Keratinocyte (primary cell): ENCODE measurements around the gene ITPR1. TPM values are rescaled to one million over a fixed set of nuclear protein-coding genes. Genes with fewer than 3 reads are reported as not detected.

Source experiments
- DNase-seq: peaks from one replicate; pipeline ENCODE4 v3.0.0-alpha.2; 2011; ENCODE audit warnings: low read depth, missing footprints, low spot score
- FAIRE-seq: peaks from 2 replicates; lab custom pipeline; 2011; peaks lifted over from hg19 to GRCh38; lab: Jason Lieb, UNC
- H2AFZ ChIP-seq: 2 replicates; pipeline ENCODE4 v1.6.0; 2012; ENCODE audit warnings: low read length, control low read depth, inconsistent platforms; ENCODE audit not compliant: control insufficient read depth
- H3K27ac ChIP-seq: 2 replicates; pipeline ENCODE4 v1.5.1; 2011; ENCODE audit warnings: low read length; ENCODE audit not compliant: control insufficient read depth, insufficient read depth
- H3K27me3 ChIP-seq: 3 replicates; pipeline ENCODE4 v1.6.0; 2011; ENCODE audit warnings: low read length; ENCODE audit not compliant: control insufficient read depth, insufficient read depth; ENCODE audit errors: extremely low read depth
- H3K36me3 ChIP-seq, 2 experiments: 2 replicates in 1 of 2; 3 replicates in 1 of 2; pipeline ENCODE4 v1.5.1; 2011; ENCODE audit warnings: low read length in 2 of 2, mild to moderate bottlenecking in 1 of 2; ENCODE audit not compliant: control insufficient read depth in 2 of 2, insufficient read depth in 2 of 2; ENCODE audit errors: extremely low read depth in 1 of 2
- H3K4me1 ChIP-seq: 3 replicates; pipeline ENCODE4 v1.5.1; 2011; ENCODE audit warnings: low read length; ENCODE audit not compliant: control insufficient read depth, insufficient read depth; ENCODE audit errors: extremely low read depth
- H3K4me2 ChIP-seq: 3 replicates; pipeline ENCODE4 v1.6.0; 2011; ENCODE audit warnings: low read depth, low read length; ENCODE audit not compliant: control insufficient read depth, insufficient read depth; ENCODE audit errors: extremely low read depth
- H3K4me3 ChIP-seq, 3 experiments: fragments of 200-600 bp in 1 of 3; sonication (generic) in 1 of 3; 2 replicates in 2 of 3; 3 replicates in 1 of 3; pipeline ENCODE4 v1.5.1; 2011 to 2016; ENCODE audit warnings: low read length in 3 of 3, mild to moderate bottlenecking in 3 of 3, control low read depth in 2 of 3, inconsistent platforms in 1 of 3, low read depth in 1 of 3, mixed read lengths in 1 of 3, mixed run types in 1 of 3, moderate library complexity in 1 of 3; ENCODE audit not compliant: control insufficient read depth in 2 of 3, insufficient read depth in 2 of 3; ENCODE audit errors: extremely low read depth in 1 of 3
- H3K79me2 ChIP-seq: 2 replicates; pipeline ENCODE4 v1.6.0; 2012; ENCODE audit warnings: low read length; ENCODE audit not compliant: control insufficient read depth, insufficient read depth
- H3K9ac ChIP-seq: 3 replicates; pipeline ENCODE4 v1.6.0; 2011; ENCODE audit warnings: low read length; ENCODE audit not compliant: control insufficient read depth, insufficient read depth; ENCODE audit errors: extremely low read depth
- H3K9me1 ChIP-seq: 3 replicates; pipeline ENCODE4 v1.6.0; 2011; ENCODE audit warnings: low read length; ENCODE audit not compliant: control insufficient read depth, insufficient read depth; ENCODE audit errors: extremely low read depth
- H3K9me3 ChIP-seq: 2 replicates; pipeline ENCODE4 v1.5.1; 2012; ENCODE audit warnings: low read depth, low read length; ENCODE audit not compliant: control insufficient read depth
- H4K20me1 ChIP-seq: 3 replicates; pipeline ENCODE4 v1.6.0; 2011; ENCODE audit warnings: low read length; ENCODE audit not compliant: control insufficient read depth, insufficient read depth; ENCODE audit errors: extremely low read depth
- CTCF ChIP-seq, 3 experiments: IDR thresholded peaks in 1 of 3; conservative IDR thresholded peaks in 1 of 3; optimal IDR thresholded peaks in 1 of 3; 2 replicates in 2 of 3; 3 replicates in 1 of 3; pipeline versions ENCODE3 to v1.5.1; 2011; ENCODE audit warnings: low read length in 3 of 3, mild to moderate bottlenecking in 3 of 3, moderate library complexity in 2 of 3, control low read depth in 1 of 3, inconsistent platforms in 1 of 3; ENCODE audit not compliant: insufficient read depth in 2 of 3; ENCODE audit errors: extremely low read depth in 1 of 3
- EZH2 ChIP-seq: IDR thresholded peaks from one replicate; pipeline ENCODE4 v1.6.1; 2012; ENCODE audit warnings: inconsistent platforms, mild to moderate bottlenecking, low read length, moderate library complexity
- dilution Hi-C: fragments of 300-500 bp; cut with MboI; formaldehyde crosslinking; loops from one replicate; pipeline ENCODE4 v1.7.0; 2020; ENCODE audit warnings: low sequenced_read_pairs; ENCODE audit not compliant: extremely low pct_ligation_motif_present
- polyA plus RNA-seq, 5 experiments: library from polyadenylated mRNA; depleted of rRNA in 3 of 5; stranded (reverse) in 3 of 5; stranded (forward) in 1 of 5; unstranded in 1 of 5; fragments of >200 nt; gene quantifications; 1 replicate in 1 of 5; 2 replicates in 3 of 5; 3 replicates in 1 of 5; pipeline versions ENCODE4 v1.2.1 to v1.2.3, GENCODE V29; 2011 to 2012; ENCODE audit warnings: missing spikeins in 2 of 5, low read depth in 1 of 5, low replicate concordance in 1 of 5

Gene ITPR1
- polyA plus RNA-seq, 1 donor (not counting 4 experiments of a cell fraction or from before 2014, with no cell fraction given): 3.5 TPM

DNA sequence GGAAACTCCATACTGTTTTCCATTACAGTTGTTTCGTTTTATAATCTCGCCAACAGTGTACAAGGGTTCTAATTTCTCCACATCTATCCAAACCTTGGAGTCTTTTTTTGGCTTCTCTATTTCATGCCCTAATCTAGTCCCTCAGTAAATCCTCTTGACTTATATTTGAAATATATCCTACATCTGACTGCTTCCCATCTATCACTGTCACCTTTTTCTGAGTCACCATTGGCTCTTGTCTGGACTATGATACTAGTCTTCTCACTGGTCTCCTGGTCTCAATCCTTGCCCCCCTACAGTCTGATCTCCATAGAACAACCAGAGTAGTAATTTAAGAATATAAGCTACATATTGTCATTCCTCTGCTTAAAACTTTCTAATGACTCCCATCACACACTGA lies 80.0 kb downstream of the ITPR1 start:
- H3K27me3 ChIP-seq: no peaks in the 10 kb centered on the region
- no peak for FAIRE-seq
- H3K4me2 ChIP-seq: no peak overlapping the region
- dilution Hi-C loops: no loop called here
- H3K4me1 ChIP-seq: no peaks in the 10 kb centered on the region
- no peaks in the 10 kb centered on the region for H3K36me3 ChIP-seq
- no peak for DNase-seq
- no peaks in the 10 kb centered on the region for H3K79me2 ChIP-seq
- TF ChIP-seq CTCF (optimal IDR thresholded peaks at IDR 0.05 in 1 of 3, IDR thresholded peaks at IDR 0.05 in 1 of 3, conservative IDR thresholded peaks at IDR 0.05 in 1 of 3; ENCODE audit: extremely low read depth in 1 of 3, insufficient read depth in 2 of 3, low read length in 3 of 3) (no peak), EZH2 (no peak)
- no peaks in the 10 kb centered on the region for H3K9me1 ChIP-seq
- no peak overlapping the region for H3K27ac ChIP-seq
- H3K9me3 ChIP-seq: no peaks in the 10 kb centered on the region
- H2AFZ ChIP-seq: no peak overlapping the region
- no peaks in the 10 kb centered on the region for H4K20me1 ChIP-seq
- no peak overlapping the region for H3K9ac ChIP-seq
- no peak overlapping the region for H3K4me3 ChIP-seq

DNA sequence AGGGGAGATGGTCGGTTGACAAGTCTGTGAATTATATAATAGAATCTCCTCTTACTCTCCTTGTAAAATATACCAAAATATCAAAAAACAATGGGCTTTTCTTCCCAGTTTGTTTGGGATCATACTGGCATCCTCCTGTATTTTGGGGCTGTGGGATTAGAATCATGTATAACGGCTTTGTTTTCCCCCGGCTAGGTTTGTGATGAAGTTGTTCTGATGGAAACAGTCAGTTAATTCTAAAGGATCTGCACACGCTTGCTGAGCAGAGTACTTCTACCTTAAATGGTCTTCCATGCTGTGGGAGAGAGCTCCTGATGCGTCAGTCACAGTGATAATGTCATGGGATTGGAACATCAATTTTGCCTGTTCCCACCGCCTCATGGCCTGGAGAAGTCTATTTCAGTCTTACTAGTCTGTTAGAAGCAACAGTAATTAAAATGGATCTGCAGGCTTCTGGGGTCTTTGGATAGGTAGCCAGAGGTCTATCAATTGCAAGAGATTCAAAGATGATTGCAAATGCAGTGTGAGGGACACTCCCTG lies 81.3 kb downstream of the ITPR1 start:
- Histone ChIP-seq H3K9me3 (no peaks in the 10 kb centered on the region), H3K27me3 (no peaks in the 10 kb centered on the region), H3K4me3 (no peak overlapping the region), H3K79me2 (no peaks in the 10 kb centered on the region), H3K36me3 (no peaks in the 10 kb centered on the region), H2AFZ (no peak overlapping the region), H3K9me1 (no peaks in the 10 kb centered on the region), H4K20me1 (no peaks in the 10 kb centered on the region), H3K4me1 (no peaks in the 10 kb centered on the region), H3K27ac (no peak overlapping the region), H3K4me2 (no peak overlapping the region), H3K9ac (no peak overlapping the region)
- no peak for TF ChIP-seq EZH2
- TF ChIP-seq CTCF (optimal IDR thresholded peaks at IDR 0.05 in 1 of 3, IDR thresholded peaks at IDR 0.05 in 1 of 3, conservative IDR thresholded peaks at IDR 0.05 in 1 of 3; ENCODE audit: extremely low read depth in 1 of 3, insufficient read depth in 2 of 3, low read length in 3 of 3): no peak
- dilution Hi-C loops: no loop called here
- no peak for DNase-seq
- no peak for FAIRE-seq
